IMR-90 (cell line): ENCODE data around the gene FBXW4. TPM values are rescaled to one million over a fixed set of nuclear protein-coding genes. Genes with fewer than 3 reads are reported as not detected.

Experiments
- ATAC-seq: fragments of 200-7000 bp; cut with Tn5 transposase; 2 replicates; pipeline ENCODE4 v1.9.1; 2020; ENCODE audit warnings: low read depth, mild to moderate bottlenecking, moderate library complexity
- BruUV-seq: library from RNA; stranded (reverse); fragments of 400-500 nt; replicated peaks from 2 replicates; lab custom pipeline; 2021; lab: Mats Ljungman, UMichigan
- CTCF ChIA-PET: fragments of 300-600 bp; formaldehyde crosslinking; extraction: SDS; loops from one replicate; lab custom pipeline; 2021; ENCODE audit warnings: antibody characterized with exemption; lab: Yijun Ruan, JAX
- POLR2A ChIA-PET: fragments of 300-600 bp; sonication (Branson Sonifier 250); formaldehyde crosslinking; loops from one replicate; lab custom pipeline; 2022; ENCODE audit warnings: antibody characterized with exemption; ENCODE audit not compliant: unreplicated experiment; lab: Charles Lee
- DNase-seq: peaks from one replicate; pipeline ENCODE4 v3.0.0; 2013
- H2AFZ ChIP-seq: replicated peaks from 2 replicates; pipeline ENCODE3; 2013; ENCODE audit warnings: low read length, mild to moderate bottlenecking; ENCODE audit not compliant: poor library complexity
- H2AK5ac ChIP-seq: 2 replicates; pipeline ENCODE4 v1.6.1; 2013; ENCODE audit warnings: low read depth, low read length, inconsistent platforms
- H2AK9ac ChIP-seq: replicated peaks from 2 replicates; pipeline ENCODE3; 2013; ENCODE audit warnings: mild to moderate bottlenecking, low read depth, low read length, moderate library complexity; ENCODE audit not compliant: poor library complexity
- H2BK120ac ChIP-seq: 2 replicates; pipeline ENCODE4 v1.6.1; 2013; ENCODE audit warnings: low read depth, low read length, inconsistent platforms
- H2BK15ac ChIP-seq: 3 replicates; pipeline ENCODE4 v1.6.1; 2013; ENCODE audit warnings: low read depth, low read length, inconsistent platforms
- H2BK20ac ChIP-seq: 2 replicates; pipeline ENCODE4 v1.6.1; 2013; ENCODE audit warnings: low read depth, mild to moderate bottlenecking, inconsistent platforms, low read length, moderate library complexity
- H2BK5ac ChIP-seq: 2 replicates; pipeline ENCODE4 v1.6.1; 2013; ENCODE audit warnings: mild to moderate bottlenecking, low read depth, low read length, inconsistent platforms; ENCODE audit not compliant: poor library complexity, severe bottlenecking
- H3K14ac ChIP-seq: replicated peaks from 2 replicates; pipeline ENCODE4 v1.6.1; 2013; ENCODE audit warnings: low read depth, low read length, inconsistent platforms
- H3K18ac ChIP-seq: 2 replicates; pipeline ENCODE4 v1.6.1; 2013; ENCODE audit warnings: low read depth, low read length, control low read depth
- H3K23ac ChIP-seq: 2 replicates; pipeline ENCODE4 v1.6.1; 2013; ENCODE audit warnings: low read depth, low read length, inconsistent platforms
- H3K27ac ChIP-seq: 2 replicates; pipeline ENCODE4 v1.5.1; 2013; ENCODE audit warnings: mild to moderate bottlenecking, control low read depth, low read length; ENCODE audit not compliant: insufficient read depth
- H3K27me3 ChIP-seq: 2 replicates; pipeline ENCODE4 v1.6.1; 2013; ENCODE audit warnings: low read length; ENCODE audit not compliant: control insufficient read depth, insufficient read depth
- H3K36me3 ChIP-seq: 2 replicates; pipeline ENCODE4 v1.6.1; 2013; ENCODE audit warnings: low read length, mixed read lengths; ENCODE audit not compliant: control insufficient read depth, insufficient read depth
- H3K4ac ChIP-seq: 2 replicates; pipeline ENCODE4 v1.6.1; 2013; ENCODE audit warnings: low read depth, low read length, inconsistent platforms
- H3K4me1 ChIP-seq: 2 replicates; pipeline ENCODE4 v1.6.1; 2013; ENCODE audit warnings: low read length, mixed read lengths; ENCODE audit not compliant: control insufficient read depth, insufficient read depth
- H3K4me2 ChIP-seq: 2 replicates; pipeline ENCODE4 v1.6.1; 2013; ENCODE audit warnings: low read depth, mild to moderate bottlenecking, control low read depth, low read length, moderate library complexity
- H3K4me3 ChIP-seq: 2 replicates; pipeline ENCODE4 v1.5.1; 2013; ENCODE audit warnings: low read depth, mild to moderate bottlenecking, control low read depth, low read length, moderate library complexity; ENCODE audit not compliant: insufficient read depth
- H3K56ac ChIP-seq: 2 replicates; pipeline ENCODE4 v1.6.1; 2013; ENCODE audit warnings: low read length, inconsistent platforms; ENCODE audit not compliant: insufficient read depth; ENCODE audit errors: extremely low read depth
- H3K79me1 ChIP-seq, 2 experiments: 2 replicates each; pipeline ENCODE4 v1.6.1; 2013; ENCODE audit warnings: low read length in 2 of 2, inconsistent platforms in 1 of 2, low read depth in 1 of 2
- H3K9ac ChIP-seq: 2 replicates; pipeline ENCODE4 v1.6.1; 2013; ENCODE audit warnings: low read depth, low read length, control low read depth
- H3K9me1 ChIP-seq: 2 replicates; pipeline ENCODE4 v1.6.1; 2013; ENCODE audit warnings: low read length, inconsistent platforms; ENCODE audit not compliant: insufficient read depth
- H3K9me3 ChIP-seq: 2 replicates; pipeline ENCODE4 v1.6.1; 2013; ENCODE audit warnings: low read length; ENCODE audit not compliant: control insufficient read depth, insufficient read depth
- H4K20me1 ChIP-seq: 2 replicates; pipeline ENCODE4 v1.6.1; 2013; ENCODE audit warnings: low read length, inconsistent platforms; ENCODE audit not compliant: insufficient read depth
- H4K5ac ChIP-seq: 2 replicates; pipeline ENCODE4 v1.6.1; 2013; ENCODE audit warnings: mild to moderate bottlenecking, low read depth, low read length, control low read depth
- H4K8ac ChIP-seq, 2 experiments: 2 replicates each; pipeline ENCODE4 v1.6.1; 2013; ENCODE audit warnings: low read depth in 2 of 2, low read length in 2 of 2, control low read depth in 1 of 2, inconsistent platforms in 1 of 2
- H4K91ac ChIP-seq: 2 replicates; pipeline ENCODE4 v1.6.1; 2013; ENCODE audit warnings: low read depth, low read length, inconsistent platforms; ENCODE audit not compliant: insufficient read depth
- MAZ ChIP-seq: IDR thresholded peaks from 2 replicates; pipeline ENCODE4 v1.6.1; 2012; ENCODE audit warnings: low read depth, mild to moderate bottlenecking, low read length, improper control_type of control experiment, moderate library complexity, borderline replicate concordance
- WGBS, 2 experiments: methylation state at CpG; one replicate each; pipeline versions ENCODE4 v1.1.5 to v1.1.7; 2013; ENCODE audit warnings: missing lambda C conversion rate in 2 of 2; ENCODE audit not compliant: insufficient read length in 1 of 2; ENCODE audit errors: extremely low coverage in 2 of 2; 5-methylcytosine and 5-hydroxymethylcytosine counted together
- dilution Hi-C: fragments of 300-500 bp; cut with HindIII; formaldehyde crosslinking; loops from one replicate; pipeline ENCODE4 v1.14.3; 2018; ENCODE audit warnings: low sequenced_read_pairs; ENCODE audit not compliant: unreplicated experiment
- in situ Hi-C: fragments of 300-500 bp; cut with MboI; formaldehyde crosslinking; loops from 3 replicates; pipeline ENCODE4 v1.14.3; 2019; ENCODE audit warnings: low sequenced_read_pairs, inconsistent platforms, mixed read lengths
- intact Hi-C: fragments of 100-400 bp; cut with micrococcal nuclease; formaldehyde crosslinking; loops from 2 replicates; pipeline ENCODE4 v1.10.0; 2022
- polyA plus RNA-seq, 3 experiments: library from polyadenylated mRNA; depleted of rRNA; stranded (reverse); fragments of >200 nt; gene quantifications; 2 replicates each; pipeline ENCODE4 v1.2.3, GENCODE V29; 2012; ENCODE audit warnings: low replicate concordance in 1 of 3
- total RNA-seq: library from RNA; depleted of rRNA; stranded (reverse); fragments of >200 nt; gene quantifications from 2 replicates; pipeline ENCODE4 v1.2.3, GENCODE V29; 2012
- TF ChIP-seq, protein P1 (sequence below): conservative IDR thresholded peaks from 2 replicates; pipeline ENCODE4 v1.5.1; 2012; ENCODE audit warnings: mild to moderate bottlenecking, low read depth, low read length, improper control_type of control experiment
- TF ChIP-seq, protein P2 (sequence below): fragments of 150-350 bp; IDR thresholded peaks from 2 replicates; pipeline ENCODE4 v1.6.1; 2017; ENCODE audit warnings: mild to moderate bottlenecking, antibody characterized with exemption, low read length, low read depth

FBXW4 gene
- total and polyA plus RNA-seq, 2 of the 4 experiments (the other 2 are of a cell fraction): 19.3 to 26.7 TPM

DNA sequence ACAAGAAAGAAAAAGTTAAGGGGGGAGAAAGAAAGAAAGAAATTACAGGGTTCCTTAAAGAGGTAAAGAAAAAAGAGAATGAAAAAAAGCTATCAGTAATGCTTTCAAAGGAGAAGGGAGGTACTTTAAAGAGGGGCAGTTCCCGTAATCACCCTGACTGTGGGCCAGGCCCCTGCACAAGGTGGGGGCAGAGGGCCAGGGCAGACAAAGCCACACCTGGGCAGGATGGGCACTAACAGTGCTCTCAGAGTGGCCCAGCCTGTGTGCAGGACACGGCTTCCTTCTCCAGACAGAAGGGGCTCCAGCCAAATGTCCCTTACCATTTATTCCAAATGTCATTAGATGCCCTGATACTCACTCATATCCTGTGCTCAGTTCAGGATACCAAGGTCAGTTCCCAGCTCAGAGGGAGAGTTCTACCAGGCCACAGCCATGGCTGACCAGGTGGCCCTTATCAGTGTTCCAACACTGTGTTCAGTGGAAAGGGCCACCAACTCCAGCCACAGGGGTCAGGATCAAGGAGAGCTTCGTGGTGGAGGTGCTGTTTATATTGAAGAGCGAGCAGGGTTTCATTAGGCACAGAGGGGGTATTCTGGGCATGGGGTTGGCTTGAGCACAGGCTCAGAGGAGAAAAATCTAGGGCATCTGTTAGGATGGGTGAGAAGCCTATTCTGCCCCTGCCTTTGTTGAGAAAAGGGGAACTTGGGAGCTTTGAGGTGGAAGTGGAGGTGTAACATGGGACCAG, 77.0 kb downstream of the FBXW4 start:
- no peak overlapping the region for H3K27ac ChIP-seq

More for the DNA sequence above, 77.0 kb downstream of the FBXW4 start:
- POLR2A ChIA-PET: no interaction called here
- no peak overlapping the region for H3K4ac ChIP-seq
- no peaks in the 10 kb centered on the region for H3K27me3 ChIP-seq
- no peaks in the 10 kb centered on the region for H3K4me1 ChIP-seq
- intact Hi-C loops: no loop called here
- H2BK120ac ChIP-seq: no peak overlapping the region
- TF ChIP-seq, protein P1, sequence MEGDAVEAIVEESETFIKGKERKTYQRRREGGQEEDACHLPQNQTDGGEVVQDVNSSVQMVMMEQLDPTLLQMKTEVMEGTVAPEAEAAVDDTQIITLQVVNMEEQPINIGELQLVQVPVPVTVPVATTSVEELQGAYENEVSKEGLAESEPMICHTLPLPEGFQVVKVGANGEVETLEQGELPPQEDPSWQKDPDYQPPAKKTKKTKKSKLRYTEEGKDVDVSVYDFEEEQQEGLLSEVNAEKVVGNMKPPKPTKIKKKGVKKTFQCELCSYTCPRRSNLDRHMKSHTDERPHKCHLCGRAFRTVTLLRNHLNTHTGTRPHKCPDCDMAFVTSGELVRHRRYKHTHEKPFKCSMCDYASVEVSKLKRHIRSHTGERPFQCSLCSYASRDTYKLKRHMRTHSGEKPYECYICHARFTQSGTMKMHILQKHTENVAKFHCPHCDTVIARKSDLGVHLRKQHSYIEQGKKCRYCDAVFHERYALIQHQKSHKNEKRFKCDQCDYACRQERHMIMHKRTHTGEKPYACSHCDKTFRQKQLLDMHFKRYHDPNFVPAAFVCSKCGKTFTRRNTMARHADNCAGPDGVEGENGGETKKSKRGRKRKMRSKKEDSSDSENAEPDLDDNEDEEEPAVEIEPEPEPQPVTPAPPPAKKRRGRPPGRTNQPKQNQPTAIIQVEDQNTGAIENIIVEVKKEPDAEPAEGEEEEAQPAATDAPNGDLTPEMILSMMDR: no peak
- TF ChIP-seq, protein P2, sequence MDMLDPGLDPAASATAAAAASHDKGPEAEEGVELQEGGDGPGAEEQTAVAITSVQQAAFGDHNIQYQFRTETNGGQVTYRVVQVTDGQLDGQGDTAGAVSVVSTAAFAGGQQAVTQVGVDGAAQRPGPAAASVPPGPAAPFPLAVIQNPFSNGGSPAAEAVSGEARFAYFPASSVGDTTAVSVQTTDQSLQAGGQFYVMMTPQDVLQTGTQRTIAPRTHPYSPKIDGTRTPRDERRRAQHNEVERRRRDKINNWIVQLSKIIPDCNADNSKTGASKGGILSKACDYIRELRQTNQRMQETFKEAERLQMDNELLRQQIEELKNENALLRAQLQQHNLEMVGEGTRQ: no peak
- TF ChIP-seq MAZ: no peak
- no peak overlapping the region for H2BK20ac ChIP-seq
- H4K91ac ChIP-seq: no peak overlapping the region
- H3K14ac ChIP-seq: no peak overlapping the region
- no peak overlapping the region for H4K8ac ChIP-seq
- DNase-seq (no peak), ATAC-seq (no peak)
- CTCF ChIA-PET: no interaction called here
- H2BK15ac ChIP-seq: no peak overlapping the region
- no peak overlapping the region for H3K23ac ChIP-seq
- H4K5ac ChIP-seq: no peak overlapping the region
- no peaks in the 10 kb centered on the region for H3K9me3 ChIP-seq
- 100% methylated on average over 1 of the region's 4 CpGs; no CpG with 5 or more reads in 1 of the 2 experiments for WGBS, 2 experiments
- no peak overlapping the region for H2AK9ac ChIP-seq
- H3K79me1 ChIP-seq: no peaks in the 10 kb centered on the region
- no peaks in the 10 kb centered on the region for H4K20me1 ChIP-seq
- no peak overlapping the region for H2BK5ac ChIP-seq
- H3K56ac ChIP-seq: no peak overlapping the region
- BruUV-seq: no TSS peak
- no peak overlapping the region for H3K18ac ChIP-seq
- H3K9me1 ChIP-seq: peaks cover 2% of the 10 kb centered on the region; the same call in 1 of the 2 replicates
- no peak overlapping the region for H2AK5ac ChIP-seq
- in situ Hi-C loops: no loop called here
- H3K9ac ChIP-seq: no peak overlapping the region
- H2AFZ ChIP-seq: no peak overlapping the region
- no peak overlapping the region for H3K4me3 ChIP-seq
- peaks cover 9% of the 10 kb centered on the region; the same call in 1 of the 2 replicates for H3K36me3 ChIP-seq
- H3K4me2 ChIP-seq: no peak overlapping the region
- dilution Hi-C loops: no loop called here
